ENCODE results near the gene BCAR3. TPM values are rescaled to one million over a fixed set of nuclear protein-coding genes. Genes with fewer than 3 reads are reported as not detected.

Gene BCAR3
- total RNA-seq, 1 experiment from 2014 or later = 33.9 TPM

DNA sequence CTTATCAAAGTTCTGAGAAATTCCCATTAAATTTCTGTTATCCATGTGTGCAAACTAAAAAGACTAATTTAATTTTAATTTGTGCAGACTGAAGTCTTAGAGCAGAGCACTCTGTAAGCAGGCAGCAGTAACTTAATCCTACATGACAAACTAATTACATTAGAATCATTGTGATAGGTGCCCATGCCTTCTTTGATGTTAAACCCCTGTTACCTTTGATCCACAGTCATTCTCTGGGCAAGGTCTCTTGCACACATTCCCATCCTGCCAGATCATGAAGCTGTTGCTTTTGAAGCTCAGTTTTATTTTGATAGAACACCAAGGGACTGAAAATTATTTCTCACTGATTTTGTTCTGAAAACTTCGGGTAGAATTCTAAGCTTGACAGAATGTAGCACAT is 77.2 kb downstream of the BCAR3 start:
- no TSS peak for BruUV-seq (replicated peaks)
- in situ Hi-C loops (cut with HindIII; ENCODE audit: low pct_unique_long_range_greater_than_20kb, low sequenced_read_pairs) = no loop called here
- ChIA-PET CTCF (no interaction called here), POLR2A (no interaction called here)
- Histone ChIP-seq H3K27me3 (ENCODE audit: control insufficient read depth, insufficient read depth, low read length) (no peaks in the 10 kb centered on the region), H3K36me3 (ENCODE audit: control insufficient read depth, insufficient read depth, low read length) (no peaks in the 10 kb centered on the region), H3K4me3 (ENCODE audit: low read depth in 2 of 2, low read length in 2 of 2) (no peak overlapping the region), H3K9me3 (ENCODE audit: control insufficient read depth, insufficient read depth, low read depth, low read length) (no peaks in the 10 kb centered on the region), H3K27ac (ENCODE audit: low read length) (peak overlapping the region; percentile 17; the same call in 1 of the 2 replicates), H3K4me1 (ENCODE audit: control insufficient read depth, insufficient read depth, low read length) (peaks cover 38% of the 10 kb centered on the region)
- TF ChIP-seq, protein P1, sequence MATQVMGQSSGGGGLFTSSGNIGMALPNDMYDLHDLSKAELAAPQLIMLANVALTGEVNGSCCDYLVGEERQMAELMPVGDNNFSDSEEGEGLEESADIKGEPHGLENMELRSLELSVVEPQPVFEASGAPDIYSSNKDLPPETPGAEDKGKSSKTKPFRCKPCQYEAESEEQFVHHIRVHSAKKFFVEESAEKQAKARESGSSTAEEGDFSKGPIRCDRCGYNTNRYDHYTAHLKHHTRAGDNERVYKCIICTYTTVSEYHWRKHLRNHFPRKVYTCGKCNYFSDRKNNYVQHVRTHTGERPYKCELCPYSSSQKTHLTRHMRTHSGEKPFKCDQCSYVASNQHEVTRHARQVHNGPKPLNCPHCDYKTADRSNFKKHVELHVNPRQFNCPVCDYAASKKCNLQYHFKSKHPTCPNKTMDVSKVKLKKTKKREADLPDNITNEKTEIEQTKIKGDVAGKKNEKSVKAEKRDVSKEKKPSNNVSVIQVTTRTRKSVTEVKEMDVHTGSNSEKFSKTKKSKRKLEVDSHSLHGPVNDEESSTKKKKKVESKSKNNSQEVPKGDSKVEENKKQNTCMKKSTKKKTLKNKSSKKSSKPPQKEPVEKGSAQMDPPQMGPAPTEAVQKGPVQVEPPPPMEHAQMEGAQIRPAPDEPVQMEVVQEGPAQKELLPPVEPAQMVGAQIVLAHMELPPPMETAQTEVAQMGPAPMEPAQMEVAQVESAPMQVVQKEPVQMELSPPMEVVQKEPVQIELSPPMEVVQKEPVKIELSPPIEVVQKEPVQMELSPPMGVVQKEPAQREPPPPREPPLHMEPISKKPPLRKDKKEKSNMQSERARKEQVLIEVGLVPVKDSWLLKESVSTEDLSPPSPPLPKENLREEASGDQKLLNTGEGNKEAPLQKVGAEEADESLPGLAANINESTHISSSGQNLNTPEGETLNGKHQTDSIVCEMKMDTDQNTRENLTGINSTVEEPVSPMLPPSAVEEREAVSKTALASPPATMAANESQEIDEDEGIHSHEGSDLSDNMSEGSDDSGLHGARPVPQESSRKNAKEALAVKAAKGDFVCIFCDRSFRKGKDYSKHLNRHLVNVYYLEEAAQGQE (IDR thresholded peaks at IDR 0.05; ENCODE audit: insufficient read depth in 1 of 2, low read depth in 2 of 2, low read length in 1 of 2) = no peak
- TF ChIP-seq TCF7L2 (IDR thresholded peaks at IDR 0.05; ENCODE audit: low read depth, low read length) (no peak), CTCF (IDR thresholded peaks at IDR 0.05) (no peak), SIN3A (IDR thresholded peaks at IDR 0.05; ENCODE audit: borderline replicate concordance, insufficient read depth, low read depth, low read length) (no peak), POLR2AphosphoS5 (IDR thresholded peaks at IDR 0.05; ENCODE audit: low read depth, low read length) (no peak)
- DNase-seq (ENCODE audit: low read depth, low spot score) (no peak), ATAC-seq (no peak)
- intact Hi-C loops (cut with micrococcal nuclease; ENCODE audit: unreplicated experiment) = no loop called here

- H3K9me3 ChIP-seq (ENCODE audit: control insufficient read depth, insufficient read depth, low read depth, low read length) = no peaks in the 10 kb centered on the region
- ChIA-PET CTCF (no interaction called here), POLR2A (no interaction called here)
- DNase-seq (ENCODE audit: low read depth, low spot score) (no peak), ATAC-seq (no peak)
- intact Hi-C loops (cut with micrococcal nuclease; ENCODE audit: unreplicated experiment) (no loop called here), in situ Hi-C loops (cut with HindIII; ENCODE audit: low pct_unique_long_range_greater_than_20kb, low sequenced_read_pairs) (no loop called here)
- peaks cover 34% of the 10 kb centered on the region for H3K4me1 ChIP-seq (ENCODE audit: control insufficient read depth, insufficient read depth, low read length)
- TF ChIP-seq CTCF (IDR thresholded peaks at IDR 0.05) (no peak), POLR2AphosphoS5 (IDR thresholded peaks at IDR 0.05; ENCODE audit: low read depth, low read length) (no peak), TCF7L2 (IDR thresholded peaks at IDR 0.05; ENCODE audit: low read depth, low read length) (no peak), SIN3A (IDR thresholded peaks at IDR 0.05; ENCODE audit: borderline replicate concordance, insufficient read depth, low read depth, low read length) (no peak)
- TF ChIP-seq, protein P1 (IDR thresholded peaks at IDR 0.05; ENCODE audit: insufficient read depth in 1 of 2, low read depth in 2 of 2, low read length in 1 of 2) = no peak
- no peak overlapping the region for H3K4me3 ChIP-seq (ENCODE audit: low read depth in 2 of 2, low read length in 2 of 2)
- no peak overlapping the region for H3K27ac ChIP-seq (ENCODE audit: low read length)
- no peaks in the 10 kb centered on the region for H3K36me3 ChIP-seq (ENCODE audit: control insufficient read depth, insufficient read depth, low read length)
- no TSS peak for BruUV-seq (replicated peaks)
- no peaks in the 10 kb centered on the region for H3K27me3 ChIP-seq (ENCODE audit: control insufficient read depth, insufficient read depth, low read length)
Observed at GRCh38 chr1:93603601-93604000, 78.0 kb downstream of the BCAR3 start.

All from Panc1 (cell line).